HEK293 (cell line): ENCODE results near the gene HES2.

ENCODE experiments used
- BCL6B ChIP-seq: fragments of 450-650 bp; formaldehyde crosslinking; IDR thresholded peaks from 2 replicates; pipeline ENCODE4 v1.5.1; 2017; ENCODE audit warnings: missing biosample characterization, missing genetic modification characterization
- CTCF ChIP-seq: fragments of 450-650 bp; formaldehyde crosslinking; IDR thresholded peaks from 2 replicates; pipeline ENCODE4 v1.5.1; 2016; ENCODE audit warnings: missing biosample characterization, missing genetic modification characterization
- KLF8 ChIP-seq: fragments of 450-650 bp; formaldehyde crosslinking; IDR thresholded peaks from 2 replicates; pipeline ENCODE4 v1.5.1; 2016; ENCODE audit warnings: missing biosample characterization, missing genetic modification characterization
- MZF1 ChIP-seq: fragments of 450-650 bp; formaldehyde crosslinking; IDR thresholded peaks from 2 replicates; pipeline ENCODE4 v1.5.1; 2017; ENCODE audit warnings: missing biosample characterization, missing genetic modification characterization, borderline replicate concordance
- PRDM10 ChIP-seq: fragments of 450-650 bp; formaldehyde crosslinking; IDR thresholded peaks from 2 replicates; pipeline ENCODE4 v1.5.1; 2016; ENCODE audit warnings: missing biosample characterization, missing genetic modification characterization
- SP2 ChIP-seq: fragments of 450-650 bp; formaldehyde crosslinking; IDR thresholded peaks from 2 replicates; pipeline ENCODE4 v1.5.1; 2016; ENCODE audit warnings: missing biosample characterization, missing genetic modification characterization
- SP3 ChIP-seq: fragments of 450-650 bp; formaldehyde crosslinking; IDR thresholded peaks from 2 replicates; pipeline ENCODE4 v1.5.1; 2016; ENCODE audit warnings: missing biosample characterization, missing genetic modification characterization
- SP7 ChIP-seq: fragments of 450-650 bp; formaldehyde crosslinking; IDR thresholded peaks from 2 replicates; pipeline ENCODE4 v1.5.1; 2016; ENCODE audit warnings: missing biosample characterization, missing genetic modification characterization
- ZBTB20 ChIP-seq: fragments of 450-650 bp; formaldehyde crosslinking; IDR thresholded peaks from 2 replicates; pipeline ENCODE4 v1.5.1; 2016; ENCODE audit warnings: missing biosample characterization, missing genetic modification characterization
- ZBTB26 ChIP-seq: fragments of 450-650 bp; formaldehyde crosslinking; optimal IDR thresholded peaks from 2 replicates; pipeline ENCODE3; 2016; ENCODE audit warnings: missing biosample characterization, mild to moderate bottlenecking, missing genetic modification characterization
- ZNF10 ChIP-seq: fragments of 450-650 bp; formaldehyde crosslinking; IDR thresholded peaks from 2 replicates; pipeline ENCODE4 v1.5.1; 2017; ENCODE audit warnings: missing biosample characterization, missing genetic modification characterization
- ZNF133 ChIP-seq: fragments of 450-650 bp; formaldehyde crosslinking; IDR thresholded peaks from 2 replicates; pipeline ENCODE4 v1.5.1; 2016; ENCODE audit warnings: missing biosample characterization, missing genetic modification characterization
- ZNF23 ChIP-seq: fragments of 450-650 bp; formaldehyde crosslinking; IDR thresholded peaks from 2 replicates; pipeline ENCODE4 v1.5.1; 2016; ENCODE audit warnings: missing biosample characterization, missing genetic modification characterization, borderline replicate concordance
- ZNF335 ChIP-seq: fragments of 450-650 bp; formaldehyde crosslinking; conservative IDR thresholded peaks from 2 replicates; pipeline ENCODE4 v1.5.1; 2016; ENCODE audit warnings: missing biosample characterization, missing genetic modification characterization
- ZNF426 ChIP-seq: fragments of 450-650 bp; formaldehyde crosslinking; IDR thresholded peaks from 2 replicates; pipeline ENCODE4 v1.5.1; 2017; ENCODE audit warnings: missing biosample characterization, missing genetic modification characterization, mild to moderate bottlenecking, inconsistent platforms, moderate library complexity
- ZNF561 ChIP-seq: fragments of 450-650 bp; IDR thresholded peaks from 2 replicates; pipeline ENCODE4 v1.5.1; 2018; ENCODE audit warnings: missing biosample characterization, missing genetic modification characterization, borderline replicate concordance
- ZNF600 ChIP-seq: fragments of 450-650 bp; formaldehyde crosslinking; IDR thresholded peaks from 2 replicates; pipeline ENCODE4 v1.5.1; 2016; ENCODE audit warnings: missing biosample characterization, missing genetic modification characterization
- ZNF624 ChIP-seq: fragments of 450-650 bp; formaldehyde crosslinking; IDR thresholded peaks from 2 replicates; pipeline ENCODE4 v1.5.1; 2017; ENCODE audit warnings: missing biosample characterization, missing genetic modification characterization
- ZNF654 ChIP-seq: fragments of 450-650 bp; formaldehyde crosslinking; IDR thresholded peaks from 2 replicates; pipeline ENCODE4 v1.5.1; 2016; ENCODE audit warnings: low read depth, missing biosample characterization, missing genetic modification characterization
- ZSCAN30 ChIP-seq: fragments of 450-650 bp; IDR thresholded peaks from 2 replicates; pipeline ENCODE4 v1.5.1; 2018; ENCODE audit warnings: missing biosample characterization, mild to moderate bottlenecking, missing genetic modification characterization, moderate library complexity
- ZXDB ChIP-seq: fragments of 450-650 bp; formaldehyde crosslinking; IDR thresholded peaks from 2 replicates; pipeline ENCODE4 v1.5.1; 2016; ENCODE audit warnings: missing biosample characterization, missing genetic modification characterization
- TF ChIP-seq, protein P1 (sequence below): fragments of 450-650 bp; formaldehyde crosslinking; IDR thresholded peaks from 2 replicates; pipeline ENCODE4 v1.5.1; 2017; ENCODE audit warnings: missing biosample characterization, missing genetic modification characterization
- TF ChIP-seq, protein P2 (sequence below): sonication (generic); formaldehyde crosslinking; IDR thresholded peaks from 2 replicates; pipeline ENCODE4 v1.8.1; 2022; ENCODE audit warnings: mild to moderate bottlenecking, moderate library complexity, missing genetic modification reagents
- TF ChIP-seq, protein P3 (sequence below): fragments of 450-650 bp; formaldehyde crosslinking; IDR thresholded peaks from 2 replicates; pipeline ENCODE4 v1.5.1; 2016; ENCODE audit warnings: missing biosample characterization, missing genetic modification characterization
- TF ChIP-seq, protein P4 (sequence below): fragments of 450-650 bp; formaldehyde crosslinking; IDR thresholded peaks from 2 replicates; pipeline ENCODE4 v1.5.1; 2017; ENCODE audit warnings: missing biosample characterization, mild to moderate bottlenecking, missing genetic modification characterization, moderate library complexity

Gene HES2

GRCh38 chr1:6393400-6394187, 26.1 kb downstream of the HES2 start, which contains the start of gene ACOT7 (continued):
- TF ChIP-seq, protein P1, sequence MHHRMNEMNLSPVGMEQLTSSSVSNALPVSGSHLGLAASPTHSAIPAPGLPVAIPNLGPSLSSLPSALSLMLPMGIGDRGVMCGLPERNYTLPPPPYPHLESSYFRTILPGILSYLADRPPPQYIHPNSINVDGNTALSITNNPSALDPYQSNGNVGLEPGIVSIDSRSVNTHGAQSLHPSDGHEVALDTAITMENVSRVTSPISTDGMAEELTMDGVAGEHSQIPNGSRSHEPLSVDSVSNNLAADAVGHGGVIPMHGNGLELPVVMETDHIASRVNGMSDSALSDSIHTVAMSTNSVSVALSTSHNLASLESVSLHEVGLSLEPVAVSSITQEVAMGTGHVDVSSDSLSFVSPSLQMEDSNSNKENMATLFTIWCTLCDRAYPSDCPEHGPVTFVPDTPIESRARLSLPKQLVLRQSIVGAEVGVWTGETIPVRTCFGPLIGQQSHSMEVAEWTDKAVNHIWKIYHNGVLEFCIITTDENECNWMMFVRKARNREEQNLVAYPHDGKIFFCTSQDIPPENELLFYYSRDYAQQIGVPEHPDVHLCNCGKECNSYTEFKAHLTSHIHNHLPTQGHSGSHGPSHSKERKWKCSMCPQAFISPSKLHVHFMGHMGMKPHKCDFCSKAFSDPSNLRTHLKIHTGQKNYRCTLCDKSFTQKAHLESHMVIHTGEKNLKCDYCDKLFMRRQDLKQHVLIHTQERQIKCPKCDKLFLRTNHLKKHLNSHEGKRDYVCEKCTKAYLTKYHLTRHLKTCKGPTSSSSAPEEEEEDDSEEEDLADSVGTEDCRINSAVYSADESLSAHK (tag by site-specific recombination): 0 out of 2 replicates have a peak, but pooled peaks have one; percentile 30
- TF ChIP-seq ZNF133 (tag by site-specific recombination) (no peak), SP7 (tag by site-specific recombination) (peak; percentile 57), ZNF426 (tag by site-specific recombination) (no peak), BCL6B (peak; percentile 84), ZNF654 (tag by site-specific recombination) (no peak), ZNF335 (tag by site-specific recombination) (peak; percentile 85), ZXDB (tag by site-specific recombination) (peak; percentile 47; the same call in 1 of the 2 replicates), ZNF561 (tag by site-specific recombination) (0 out of 2 replicates have a peak, but pooled peaks have one; percentile 61), KLF8 (tag by site-specific recombination) (peak; percentile 96), MZF1 (no peak), ZNF624 (tag by site-specific recombination) (no peak), CTCF (tag by site-specific recombination) (peak; percentile 39), ZNF600 (0 out of 2 replicates have a peak, but pooled peaks have one; percentile 50), ZBTB20 (tag by site-specific recombination) (peak; percentile 93), ZSCAN30 (tag by site-specific recombination) (peak; percentile 20; the same call in 1 of the 2 replicates), SP2 (tag by site-specific recombination) (peak; percentile 55; the same call in 1 of the 2 replicates), ZNF10 (tag by site-specific recombination) (no peak), ZNF23 (tag by site-specific recombination) (no peak), PRDM10 (tag by site-specific recombination) (peak; percentile 79), SP3 (tag by site-specific recombination) (peak; percentile 77), ZBTB26 (peak; percentile 87)
- TF ChIP-seq, protein P2, sequence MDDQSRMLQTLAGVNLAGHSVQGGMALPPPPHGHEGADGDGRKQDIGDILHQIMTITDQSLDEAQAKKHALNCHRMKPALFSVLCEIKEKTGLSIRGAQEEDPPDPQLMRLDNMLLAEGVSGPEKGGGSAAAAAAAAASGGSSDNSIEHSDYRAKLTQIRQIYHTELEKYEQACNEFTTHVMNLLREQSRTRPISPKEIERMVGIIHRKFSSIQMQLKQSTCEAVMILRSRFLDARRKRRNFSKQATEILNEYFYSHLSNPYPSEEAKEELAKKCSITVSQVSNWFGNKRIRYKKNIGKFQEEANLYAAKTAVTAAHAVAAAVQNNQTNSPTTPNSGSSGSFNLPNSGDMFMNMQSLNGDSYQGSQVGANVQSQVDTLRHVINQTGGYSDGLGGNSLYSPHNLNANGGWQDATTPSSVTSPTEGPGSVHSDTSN (CRISPR knock-in tag): 0 out of 2 replicates have a peak, but pooled peaks have one; percentile 43
- TF ChIP-seq, protein P3, sequence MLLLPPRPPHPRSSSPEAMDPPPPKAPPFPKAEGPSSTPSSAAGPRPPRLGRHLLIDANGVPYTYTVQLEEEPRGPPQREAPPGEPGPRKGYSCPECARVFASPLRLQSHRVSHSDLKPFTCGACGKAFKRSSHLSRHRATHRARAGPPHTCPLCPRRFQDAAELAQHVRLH (tag by site-specific recombination): no peak
- TF ChIP-seq, protein P4, sequence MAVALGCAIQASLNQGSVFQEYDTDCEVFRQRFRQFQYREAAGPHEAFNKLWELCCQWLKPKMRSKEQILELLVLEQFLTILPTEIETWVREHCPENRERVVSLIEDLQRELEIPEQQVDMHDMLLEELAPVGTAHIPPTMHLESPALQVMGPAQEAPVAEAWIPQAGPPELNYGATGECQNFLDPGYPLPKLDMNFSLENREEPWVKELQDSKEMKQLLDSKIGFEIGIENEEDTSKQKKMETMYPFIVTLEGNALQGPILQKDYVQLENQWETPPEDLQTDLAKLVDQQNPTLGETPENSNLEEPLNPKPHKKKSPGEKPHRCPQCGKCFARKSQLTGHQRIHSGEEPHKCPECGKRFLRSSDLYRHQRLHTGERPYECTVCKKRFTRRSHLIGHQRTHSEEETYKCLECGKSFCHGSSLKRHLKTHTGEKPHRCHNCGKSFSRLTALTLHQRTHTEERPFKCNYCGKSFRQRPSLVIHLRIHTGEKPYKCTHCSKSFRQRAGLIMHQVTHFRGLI (tag by site-specific recombination): peak; percentile 95
